Natural killer cell (primary cell): ENCODE data around the gene GALE. TPM values are rescaled to one million over a fixed set of nuclear protein-coding genes. Genes with fewer than 3 reads are reported as not detected.

Experiments
- ATAC-seq, 3 donors: fragments of 150-1000 bp in 2 of 3; fragments of 200-7000 bp in 1 of 3; cut with Tn5 transposase; 1 replicate in 1 of 3; 2 replicates in 2 of 3; pipeline ENCODE4 v1.10.0; 2021; ENCODE audit warnings: mild to moderate bottlenecking in 2 of 3, moderate library complexity in 2 of 3
- DNase-seq, 2 donors: peaks; one replicate each; pipeline versions ENCODE4 v3.0.0 to v3.0.0-alpha.2; 2013 to 2021; ENCODE audit warnings: mixed read lengths in 1 of 2
- H3K27ac ChIP-seq: one replicate; pipeline ENCODE4 v1.5.1; 2013; ENCODE audit warnings: mild to moderate bottlenecking, low read length
- H3K27me3 ChIP-seq: one replicate; pipeline ENCODE4 v1.6.1; 2013; ENCODE audit warnings: low read length; ENCODE audit not compliant: control insufficient read depth, insufficient read depth
- H3K36me3 ChIP-seq: one replicate; pipeline ENCODE4 v1.6.1; 2013; ENCODE audit warnings: low read length; ENCODE audit not compliant: control insufficient read depth, insufficient read depth
- H3K4me1 ChIP-seq: one replicate; pipeline ENCODE4 v1.6.1; 2013; ENCODE audit warnings: low read length; ENCODE audit not compliant: control insufficient read depth, insufficient read depth
- H3K4me3 ChIP-seq: one replicate; pipeline ENCODE4 v1.5.1; 2013; ENCODE audit warnings: low read length
- H3K9me3 ChIP-seq: one replicate; pipeline ENCODE4 v1.6.1; 2013; ENCODE audit warnings: low read length; ENCODE audit not compliant: control insufficient read depth, insufficient read depth
- H3K27ac Mint-ChIP-seq, 2 donors: one replicate each; pipeline ENCODE4 v1.8.0; 2022; ENCODE audit warnings: mild to moderate bottlenecking in 2 of 2, mixed read lengths in 2 of 2, moderate library complexity in 1 of 2
- H3K27me3 Mint-ChIP-seq, 2 donors: one replicate each; pipeline ENCODE4 v1.8.0; 2022; ENCODE audit warnings: low read depth in 2 of 2, mixed read lengths in 2 of 2
- H3K36me3 Mint-ChIP-seq: one replicate; pipeline ENCODE4 v1.8.0; 2022; ENCODE audit warnings: mixed read lengths
- H3K4me1 Mint-ChIP-seq, 2 donors: one replicate each; pipeline ENCODE4 v1.8.0; 2022; ENCODE audit warnings: mixed read lengths in 2 of 2
- H3K4me3 Mint-ChIP-seq: one replicate; pipeline ENCODE4 v1.8.0; 2022; ENCODE audit warnings: mild to moderate bottlenecking, moderate library complexity, mixed read lengths
- H3K9me3 Mint-ChIP-seq, 2 donors: one replicate each; pipeline ENCODE4 v1.8.0; 2022; ENCODE audit warnings: mixed read lengths in 2 of 2
- WGBS: methylation state at CpG from one replicate; pipeline ENCODE4 v1.1.7; 2013; ENCODE audit warnings: missing lambda C conversion rate; ENCODE audit not compliant: insufficient coverage; 5-methylcytosine and 5-hydroxymethylcytosine counted together
- intact Hi-C: fragments of 100-400 bp; cut with micrococcal nuclease; formaldehyde crosslinking; loops from one replicate; pipeline ENCODE4 v1.14.2; 2022
- total RNA-seq, 4 donors: library from RNA; stranded (reverse); fragments of 120-200 nt in 1 of 4; gene quantifications; one replicate each; pipeline versions ENCODE4 v1.2.3 to v1.2.4, GENCODE V29; 2013 to 2022
- TF ChIP-seq, protein P1 (sequence below): fragments of 200-600 bp; IDR thresholded peaks from one replicate; pipeline ENCODE4 v1.8.0; 2022; ENCODE audit warnings: antibody characterized with exemption

The GALE gene
- total RNA-seq, 3 donors from 2014 or later (not counting 1 experiment from before 2014, with no cell fraction given), result 12.8 to 20.3 (median 14.6) TPM

- no peaks in the 10 kb centered on the region for H3K9me3 Mint-ChIP-seq
- peaks cover 13 to 20% of the 10 kb centered on the region in 2 donors for H3K4me1 Mint-ChIP-seq
These were observed 22.4 kb downstream of the GALE start, which contains the start of gene PITHD1 for GRCh38 chr1:23777979-23778814. Gene PITHD1 (plus strand): TSS chr1:23778418. CDS start chr1:23778516, 98 bp downstream.

GRCh38 chr1:23776217-23776616 lies 24.3 kb downstream of the GALE start:
- no peak overlapping the region for H3K27ac ChIP-seq
- H3K9me3 Mint-ChIP-seq, result no peaks in the 10 kb centered on the region
- intact Hi-C loops, result no loop called here
- peaks cover 13 to 23% of the 10 kb centered on the region in 2 donors for H3K4me1 Mint-ChIP-seq
- H3K36me3 ChIP-seq, result peaks cover 3% of the 10 kb centered on the region
- no peak for DNase-seq
- H3K9me3 ChIP-seq, result no peaks in the 10 kb centered on the region
- H3K36me3 Mint-ChIP-seq, result no peaks in the 10 kb centered on the region
- peak overlapping the region; percentile 4 for H3K4me3 Mint-ChIP-seq
- no peak overlapping the region for H3K4me3 ChIP-seq
- peaks cover 22% of the 10 kb centered on the region for H3K4me1 ChIP-seq
- ATAC-seq, result no peak
- H3K27me3 ChIP-seq, result no peaks in the 10 kb centered on the region
- WGBS, result 72% methylated on average over 2 of the region's 2 CpGs
- H3K27me3 Mint-ChIP-seq, result no peaks in the 10 kb centered on the region
- TF ChIP-seq, protein P1, sequence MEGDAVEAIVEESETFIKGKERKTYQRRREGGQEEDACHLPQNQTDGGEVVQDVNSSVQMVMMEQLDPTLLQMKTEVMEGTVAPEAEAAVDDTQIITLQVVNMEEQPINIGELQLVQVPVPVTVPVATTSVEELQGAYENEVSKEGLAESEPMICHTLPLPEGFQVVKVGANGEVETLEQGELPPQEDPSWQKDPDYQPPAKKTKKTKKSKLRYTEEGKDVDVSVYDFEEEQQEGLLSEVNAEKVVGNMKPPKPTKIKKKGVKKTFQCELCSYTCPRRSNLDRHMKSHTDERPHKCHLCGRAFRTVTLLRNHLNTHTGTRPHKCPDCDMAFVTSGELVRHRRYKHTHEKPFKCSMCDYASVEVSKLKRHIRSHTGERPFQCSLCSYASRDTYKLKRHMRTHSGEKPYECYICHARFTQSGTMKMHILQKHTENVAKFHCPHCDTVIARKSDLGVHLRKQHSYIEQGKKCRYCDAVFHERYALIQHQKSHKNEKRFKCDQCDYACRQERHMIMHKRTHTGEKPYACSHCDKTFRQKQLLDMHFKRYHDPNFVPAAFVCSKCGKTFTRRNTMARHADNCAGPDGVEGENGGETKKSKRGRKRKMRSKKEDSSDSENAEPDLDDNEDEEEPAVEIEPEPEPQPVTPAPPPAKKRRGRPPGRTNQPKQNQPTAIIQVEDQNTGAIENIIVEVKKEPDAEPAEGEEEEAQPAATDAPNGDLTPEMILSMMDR, result no peak
- no peak overlapping the region for H3K27ac Mint-ChIP-seq

More at GRCh38 chr1:23777979-23778814, 22.4 kb downstream of the GALE start, which contains the start of gene PITHD1:
- ATAC-seq (peak; percentile 85 to 93 (median 90)), DNase-seq (peak; percentile 78 to 92)
- TF ChIP-seq, protein P1, result no peak
- Histone ChIP-seq H3K4me1 (peaks cover 17% of the 10 kb centered on the region), H3K27ac (peak within 1 kb of the TSS; percentile 95), H3K36me3 (peaks cover 11% of the 10 kb centered on the region), H3K27me3 (no peaks in the 10 kb centered on the region), H3K4me3 (peak within 1 kb of the TSS; percentile 78), H3K9me3 (no peaks in the 10 kb centered on the region)
- WGBS, result under 1% methylated on average over 89 of the region's 91 CpGs
- H3K4me3 Mint-ChIP-seq, result peak within 1 kb of the TSS; percentile 91
- intact Hi-C loops, result no loop called here
- peak within 1 kb of the TSS; percentile 90 to 91 for H3K27ac Mint-ChIP-seq
- H3K27me3 Mint-ChIP-seq, result no peaks in the 10 kb centered on the region
- H3K36me3 Mint-ChIP-seq, result no peaks in the 10 kb centered on the region

- Histone ChIP-seq H3K9me3 (no peaks in the 10 kb centered on the region), H3K4me1 (peaks cover 21% of the 10 kb centered on the region), H3K36me3 (no peaks in the 10 kb centered on the region), H3K27ac (no peak overlapping the region), H3K27me3 (no peaks in the 10 kb centered on the region), H3K4me3 (no peak overlapping the region)
- H3K27me3 Mint-ChIP-seq, result no peaks in the 10 kb centered on the region
- DNase-seq (no peak), ATAC-seq (no peak)
- H3K9me3 Mint-ChIP-seq, result no peaks in the 10 kb centered on the region
- TF ChIP-seq, protein P1, result no peak
- 80% methylated on average over 5 of the region's 6 CpGs for WGBS
- H3K4me3 Mint-ChIP-seq, result no peak overlapping the region
- H3K27ac Mint-ChIP-seq, result no peak overlapping the region
- intact Hi-C loops, result no loop called here
- H3K36me3 Mint-ChIP-seq, result no peaks in the 10 kb centered on the region
- H3K4me1 Mint-ChIP-seq, result peaks cover 2 to 13% of the 10 kb centered on the region in 2 donors
These were observed 26.2 kb downstream of the GALE start for GRCh38 chr1:23774174-23774880.
